CD4-positive, alpha-beta T cell treated with Interleukin-4 for 1 hour (primary cell): Measurements from ENCODE around the gene ADAMTS12.

Source experiments
- DNase-seq, 2 donors: peaks; one replicate each; pipeline ENCODE4 v3.0.0-alpha.2; 2020 to 2022

ADAMTS12 gene

DNA sequence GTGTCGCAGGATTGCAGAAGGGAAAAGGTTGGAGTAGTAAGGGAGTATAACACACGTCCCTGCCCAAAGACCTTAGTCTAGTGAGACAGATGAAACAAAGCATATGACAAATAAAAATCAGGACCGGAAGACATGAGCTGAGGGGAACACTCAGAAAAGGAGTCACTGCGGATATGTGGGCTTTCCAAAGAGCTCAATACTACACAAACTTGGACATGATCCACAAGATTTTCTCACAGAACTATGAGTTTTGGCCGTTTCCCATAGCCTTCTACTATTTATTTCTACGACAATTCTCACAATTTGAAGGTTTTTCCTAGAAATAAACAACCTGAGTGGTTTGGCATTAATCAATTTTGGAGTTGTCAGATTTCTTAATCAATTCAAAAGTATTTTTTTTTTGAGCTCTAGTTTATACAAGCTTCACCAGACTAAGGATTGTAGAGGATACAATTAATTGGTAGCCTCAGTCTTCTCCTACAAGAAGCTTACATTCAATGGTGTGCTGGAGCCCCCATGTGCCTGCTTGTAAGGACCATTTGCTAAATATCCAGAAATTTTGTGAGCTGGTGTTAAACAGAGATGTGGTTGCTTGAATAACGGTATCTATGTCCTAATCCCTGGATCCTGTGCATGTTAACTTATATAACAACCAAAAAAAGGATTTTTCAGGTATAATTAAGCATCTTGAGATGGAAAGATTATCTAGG lies 91.4 kb downstream of the ADAMTS12 start:
- no peak for DNase-seq

DNA sequence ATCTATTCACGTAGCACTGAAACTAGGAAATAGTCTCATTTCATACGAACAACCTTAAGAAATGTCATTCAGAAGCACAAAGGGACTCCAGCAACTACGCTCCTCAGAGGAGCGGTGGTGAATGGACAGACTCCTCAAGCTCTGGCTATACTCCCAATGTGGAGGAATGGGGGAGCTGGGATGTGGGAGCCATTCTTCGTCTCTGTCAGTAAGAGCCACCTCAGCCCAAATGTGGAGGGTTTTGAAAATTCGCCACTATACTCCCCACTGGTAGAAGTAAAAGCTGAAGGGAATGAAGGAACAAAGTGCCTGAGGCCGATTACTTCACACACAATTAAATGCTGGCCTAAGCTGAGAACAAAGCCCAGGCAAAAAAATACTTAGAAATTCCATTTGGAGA lies 96.3 kb downstream of the ADAMTS12 start:
- no peak for DNase-seq

DNA sequence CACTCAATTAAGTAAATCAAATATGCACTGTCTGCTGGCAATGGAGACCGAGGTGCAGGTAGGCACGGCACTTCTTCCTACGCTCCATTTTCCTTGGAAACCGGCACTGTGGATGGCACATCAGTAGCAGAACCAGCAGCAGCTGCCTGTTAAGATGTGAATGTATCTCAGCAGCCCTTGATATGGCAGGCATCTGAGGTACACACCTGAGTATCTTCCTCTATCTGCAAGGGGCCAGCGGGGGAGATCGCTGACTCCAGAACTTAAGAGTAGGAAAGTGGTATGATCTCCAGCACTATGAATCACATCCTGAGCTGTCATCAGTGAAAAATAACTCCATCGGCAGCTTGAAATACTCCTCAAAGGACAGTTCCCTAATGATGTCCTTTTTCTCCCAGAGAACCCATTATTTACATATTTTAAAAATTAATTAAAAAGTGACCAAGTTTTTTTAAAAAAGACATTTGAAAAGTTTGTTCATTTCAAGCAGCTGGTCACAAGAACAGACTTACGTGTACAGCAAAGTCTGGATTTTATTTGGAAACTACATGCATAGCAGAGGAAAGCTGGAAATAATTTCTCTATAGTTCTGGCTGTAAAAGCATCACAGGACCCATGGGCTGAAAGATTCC lies 97.1 kb downstream of the ADAMTS12 start:
- no peak for DNase-seq

DNA sequence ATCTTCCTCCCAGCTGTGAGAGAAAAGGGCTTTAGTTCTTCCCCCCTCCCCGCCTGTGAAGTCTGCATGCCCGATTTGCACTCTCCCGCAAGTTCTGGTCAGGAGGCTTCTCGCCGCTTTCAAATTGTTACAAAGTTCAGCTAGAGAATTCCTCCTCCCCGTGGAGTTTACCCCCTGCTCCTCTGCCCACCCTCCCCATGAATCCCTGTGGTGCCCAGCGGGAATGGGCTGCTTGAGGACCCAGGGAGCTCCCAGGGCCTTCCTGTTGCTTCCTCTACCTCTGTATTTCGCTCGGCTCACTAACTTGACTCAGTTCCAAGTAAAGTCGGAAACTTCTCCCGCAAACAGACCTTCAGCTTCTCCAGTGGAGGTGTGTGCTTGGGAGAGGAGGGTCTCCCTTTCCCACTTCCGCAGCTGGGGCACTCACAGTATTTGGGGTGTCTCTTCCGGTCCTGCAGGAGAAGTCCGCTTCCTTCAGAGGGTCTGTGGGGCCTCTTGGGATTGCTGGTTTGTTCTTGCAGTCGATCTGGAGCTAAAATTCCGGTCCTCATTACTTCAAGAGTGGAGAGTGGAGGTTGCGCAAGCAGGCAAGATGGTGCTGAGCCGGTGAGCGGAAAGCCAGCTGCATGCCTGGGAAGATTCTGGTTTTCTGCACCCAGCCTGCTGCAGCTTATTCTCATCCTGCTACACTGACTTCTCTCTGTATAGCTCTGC lies 97.8 kb downstream of the ADAMTS12 start:
- DNase-seq: no peak

DNA sequence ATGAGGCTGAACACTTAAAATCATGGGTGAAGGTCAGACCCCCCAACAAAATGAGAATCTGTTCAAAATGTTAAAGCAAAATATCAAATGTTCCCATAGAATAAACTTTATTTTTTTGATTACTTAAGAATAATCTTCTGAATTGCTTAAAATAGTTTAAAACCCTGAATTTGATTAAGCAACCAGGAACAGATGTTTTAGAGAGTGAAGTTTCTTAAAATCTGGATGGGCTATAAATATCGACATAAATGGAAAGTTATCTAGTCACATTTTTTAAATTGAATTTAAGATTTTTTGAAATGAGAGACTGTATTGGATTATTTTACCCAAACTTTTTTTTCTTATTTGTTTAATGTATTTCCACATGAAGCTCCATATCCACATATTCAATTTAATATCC lies 98.5 kb downstream of the ADAMTS12 start:
- no peak for DNase-seq

DNA sequence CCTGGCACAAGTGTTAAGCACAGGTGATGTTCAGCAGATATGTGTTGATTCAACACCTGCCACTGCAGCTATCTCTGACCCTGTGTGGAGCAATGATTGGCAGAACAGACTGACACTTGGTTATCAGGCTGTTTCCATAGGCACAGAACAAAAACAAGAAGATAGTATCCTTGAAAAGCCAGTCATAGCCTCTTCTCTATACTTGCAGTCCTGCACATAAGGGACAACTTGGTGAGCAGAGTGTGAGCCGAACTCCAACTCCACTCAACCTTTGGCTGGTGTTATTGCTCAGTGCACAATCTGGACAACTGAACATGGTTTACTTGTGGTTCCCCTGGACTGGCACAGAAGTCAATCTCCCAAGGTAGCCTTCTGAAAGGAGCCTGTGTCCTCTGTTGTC lies 99.2 kb downstream of the ADAMTS12 start:
- DNase-seq: no peak

DNA sequence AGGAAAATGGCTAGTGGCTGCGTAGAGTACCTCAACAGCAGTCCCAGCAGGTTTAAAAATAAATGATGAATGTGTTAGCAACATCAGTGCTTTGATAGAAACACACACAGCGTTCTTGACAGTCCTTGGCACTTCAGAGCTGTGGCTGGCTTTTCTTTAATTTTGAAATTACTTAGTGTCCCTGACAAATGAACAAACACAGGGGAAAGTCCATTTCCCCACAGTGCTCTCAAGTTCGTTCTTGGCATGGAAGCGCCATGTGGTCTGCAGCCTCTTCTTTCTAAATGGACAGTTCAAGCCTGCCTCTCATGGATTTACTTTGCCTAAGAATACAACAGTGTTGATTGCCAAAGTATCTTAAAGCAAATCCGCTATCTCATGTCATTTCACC lies 102.2 kb downstream of the ADAMTS12 start:
- no peak for DNase-seq

DNA sequence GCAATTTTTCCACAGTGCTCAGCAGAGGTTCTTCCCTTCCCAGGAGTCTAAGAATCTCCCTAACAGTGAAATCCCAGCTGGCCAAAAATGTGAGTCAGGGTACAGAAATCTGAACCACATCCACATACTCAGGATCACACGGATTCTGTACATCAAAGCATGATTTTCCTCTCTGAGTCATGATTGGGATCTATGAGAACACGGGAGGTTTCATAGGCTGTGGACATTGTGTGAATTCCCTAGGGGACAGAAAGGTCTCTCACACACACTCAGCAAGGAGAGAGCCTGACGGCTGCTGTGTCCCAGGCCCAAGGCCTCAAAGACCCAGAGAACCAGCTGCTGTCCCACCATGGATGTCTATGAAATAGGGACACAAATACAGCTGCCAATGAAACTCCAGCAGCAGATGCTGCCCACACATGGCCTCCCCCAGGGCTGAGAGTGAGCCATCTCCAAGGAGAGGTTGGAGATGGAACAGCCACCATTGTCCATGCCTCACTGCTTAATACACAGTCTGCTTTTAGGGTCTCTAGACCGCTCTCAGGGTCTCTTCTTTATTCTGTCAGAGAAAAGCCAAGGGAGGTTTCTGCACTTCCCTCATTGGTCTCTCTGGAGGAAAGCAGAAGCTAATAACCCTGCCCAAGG lies 102.7 kb downstream of the ADAMTS12 start:
- DNase-seq: no peak

DNA sequence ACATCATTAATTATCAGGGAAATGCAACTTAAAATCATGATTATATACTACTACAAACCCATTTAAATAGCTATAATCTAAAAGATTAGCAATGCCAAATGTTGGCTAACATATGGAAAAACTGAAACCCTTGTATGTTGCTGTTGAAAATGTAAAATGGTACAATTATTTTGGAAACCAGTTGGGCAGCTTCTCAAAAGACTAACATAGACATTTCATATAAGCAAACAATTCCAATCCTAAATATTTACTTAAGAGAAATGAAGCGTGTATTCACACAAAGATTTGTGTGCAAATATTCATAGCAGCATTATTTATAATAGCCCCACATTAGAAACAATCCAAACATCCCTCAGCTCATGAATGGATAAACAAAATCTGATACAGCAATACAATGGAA lies 106.2 kb downstream of the ADAMTS12 start:
- no peak for DNase-seq

DNA sequence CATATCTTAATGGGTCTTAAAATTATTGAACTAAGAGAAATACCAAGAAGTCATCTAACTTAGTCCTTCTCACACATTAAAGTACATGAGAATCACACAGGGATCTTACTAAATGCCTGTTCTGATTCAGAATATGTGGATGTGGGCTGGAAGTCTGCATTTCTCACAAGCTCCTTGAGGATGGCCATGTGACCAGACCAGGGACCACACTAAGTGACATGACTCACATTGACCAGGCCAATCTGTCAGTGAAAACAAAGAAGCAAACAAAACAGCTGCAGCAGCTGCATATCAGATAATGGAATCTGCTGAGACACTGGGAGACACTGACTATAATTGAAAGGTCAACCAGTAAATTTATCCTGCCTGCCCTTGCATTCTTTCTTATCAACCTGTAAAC lies 110.5 kb downstream of the ADAMTS12 start:
- DNase-seq: no peak

DNA sequence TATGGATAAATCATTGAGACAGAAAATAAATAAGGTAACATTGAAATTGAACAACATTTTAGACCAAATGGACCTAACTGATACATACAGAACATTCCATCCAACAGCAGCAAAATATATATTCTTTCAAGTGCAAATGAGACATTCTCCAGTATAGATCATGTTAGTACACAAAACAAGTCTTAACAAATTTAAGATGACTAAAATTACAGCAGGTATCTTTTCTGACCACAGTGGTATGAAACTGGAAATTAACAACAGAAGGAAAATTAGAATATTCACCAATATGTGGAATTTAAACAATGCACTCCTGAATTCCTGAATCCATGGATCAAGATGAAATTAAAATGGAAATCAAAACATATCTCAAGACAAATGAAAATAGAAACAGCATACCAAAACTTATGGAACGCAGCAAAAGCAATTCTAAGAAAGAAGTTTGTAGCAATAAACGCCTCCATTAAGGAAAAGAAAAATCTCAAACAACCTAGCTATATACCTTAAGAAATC lies 115.6 kb downstream of the ADAMTS12 start:
- no peak for DNase-seq

DNA sequence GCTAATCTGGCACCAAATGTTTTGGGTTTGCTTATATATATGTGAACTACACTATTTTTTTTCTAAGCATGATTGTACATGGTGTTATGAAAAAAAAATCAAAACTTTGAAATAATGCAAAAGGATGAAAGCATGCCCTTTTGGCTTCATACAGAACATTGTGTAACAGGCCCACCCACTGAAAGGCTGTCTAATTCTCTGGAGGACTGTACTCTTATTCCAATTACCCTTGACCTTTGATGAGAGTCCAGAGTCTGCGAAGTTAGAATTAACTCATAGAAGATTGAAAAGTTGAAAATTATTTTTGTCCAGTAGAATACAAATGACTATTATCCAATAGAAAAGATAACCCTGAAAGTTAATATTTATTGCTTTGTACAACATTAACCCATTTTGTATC lies 117.4 kb downstream of the ADAMTS12 start:
- no peak for DNase-seq

DNA sequence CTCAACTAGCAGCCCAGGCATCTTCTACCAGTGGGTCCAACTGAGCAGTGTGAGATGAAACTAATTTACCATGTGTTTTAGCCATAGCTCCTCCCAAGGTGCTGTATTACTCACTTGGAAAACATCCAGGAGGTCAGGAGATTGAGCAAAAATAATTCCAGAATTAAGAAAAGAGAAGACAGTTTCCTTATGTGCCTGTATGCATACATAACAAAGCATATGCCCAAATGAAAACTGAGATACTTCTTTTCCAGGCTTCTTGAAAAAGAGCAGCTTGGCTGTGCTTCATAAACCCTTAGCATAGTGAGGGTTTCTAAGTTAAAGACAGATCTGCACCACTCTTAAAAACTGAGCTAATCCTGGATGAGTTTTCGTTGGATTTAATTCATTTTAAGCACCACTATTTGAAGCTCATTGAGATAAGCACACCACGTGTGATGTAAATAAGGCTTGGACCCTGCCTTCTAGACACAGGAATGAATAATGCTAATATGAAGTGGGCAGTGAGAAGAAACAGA lies 119.4 kb downstream of the ADAMTS12 start:
- no peak for DNase-seq

DNA sequence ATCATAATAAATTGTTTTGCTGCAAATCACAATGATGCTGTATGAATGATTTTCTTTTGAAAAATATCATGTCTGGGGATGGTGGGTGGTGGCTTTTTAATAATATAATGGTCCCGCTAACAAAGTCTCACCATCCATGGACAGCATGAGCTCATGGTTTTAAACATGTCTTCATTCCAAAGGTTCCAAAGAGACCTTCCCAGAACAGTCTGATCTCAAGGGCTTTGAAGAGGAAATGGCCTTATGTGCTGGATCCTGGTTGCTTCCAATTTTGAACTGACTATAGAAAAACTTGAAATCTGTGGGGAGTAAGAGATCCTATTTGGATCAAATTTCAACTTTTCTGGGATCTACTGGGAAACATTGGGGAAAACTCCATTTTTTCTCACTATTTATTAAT lies 121.8 kb downstream of the ADAMTS12 start:
- DNase-seq: no peak

DNA sequence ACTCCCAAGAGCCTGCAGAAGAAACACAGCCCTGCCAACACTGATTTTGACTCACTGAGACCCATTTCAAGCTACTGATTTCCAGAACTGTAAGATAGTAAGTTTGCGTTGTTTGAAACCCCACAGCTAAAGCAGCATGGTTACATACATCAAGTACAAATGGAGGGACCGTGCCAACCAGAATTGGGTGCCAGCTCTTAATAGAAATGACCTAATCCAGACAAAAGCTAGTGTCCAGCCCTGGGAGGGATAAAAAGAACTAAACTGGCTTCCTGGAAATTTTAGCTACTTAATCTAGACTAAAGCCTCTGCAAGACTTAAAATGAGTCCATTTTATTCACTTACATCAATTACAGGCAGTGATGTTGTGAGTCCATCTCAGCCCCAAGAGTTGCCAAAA lies 122.6 kb downstream of the ADAMTS12 start:
- DNase-seq: no peak

DNA sequence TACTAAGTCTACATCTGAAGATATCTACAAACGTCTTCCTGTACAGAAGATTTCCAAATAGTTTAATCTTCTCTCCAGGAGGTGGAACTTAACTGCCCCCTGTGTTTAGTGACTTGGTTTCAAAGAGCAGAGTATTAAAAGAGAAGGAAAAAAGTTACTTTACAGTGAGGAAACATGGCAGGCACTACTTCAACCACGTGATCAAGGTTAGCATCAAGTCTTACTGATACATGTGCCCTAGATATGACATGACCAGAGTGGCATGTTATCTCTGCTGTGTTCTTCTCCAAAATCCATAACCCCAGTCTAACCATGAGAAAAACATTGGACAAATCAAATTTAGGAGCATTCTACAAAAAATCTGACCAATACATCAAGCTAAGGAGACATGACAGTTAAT lies 125.8 kb downstream of the ADAMTS12 start:
- DNase-seq: no peak

DNA sequence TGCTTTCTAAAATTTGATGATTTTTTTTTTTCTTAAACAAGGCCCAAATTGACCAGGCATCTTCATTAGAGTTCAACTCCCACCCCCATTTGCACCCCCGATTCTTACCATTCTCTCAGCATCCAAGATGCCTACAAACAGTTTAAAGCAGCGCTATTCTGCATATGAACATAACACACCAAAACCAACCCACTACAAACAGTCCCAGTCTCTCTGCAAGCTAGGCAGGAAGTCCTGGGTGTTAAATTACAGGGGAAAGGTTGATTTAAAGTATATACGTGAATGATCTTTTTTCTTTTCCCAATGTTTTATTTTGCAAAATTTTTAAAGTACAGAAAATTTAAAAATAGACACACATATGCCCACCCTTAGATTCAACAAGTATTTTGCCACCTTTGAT lies 127.0 kb downstream of the ADAMTS12 start:
- DNase-seq: no peak

DNA sequence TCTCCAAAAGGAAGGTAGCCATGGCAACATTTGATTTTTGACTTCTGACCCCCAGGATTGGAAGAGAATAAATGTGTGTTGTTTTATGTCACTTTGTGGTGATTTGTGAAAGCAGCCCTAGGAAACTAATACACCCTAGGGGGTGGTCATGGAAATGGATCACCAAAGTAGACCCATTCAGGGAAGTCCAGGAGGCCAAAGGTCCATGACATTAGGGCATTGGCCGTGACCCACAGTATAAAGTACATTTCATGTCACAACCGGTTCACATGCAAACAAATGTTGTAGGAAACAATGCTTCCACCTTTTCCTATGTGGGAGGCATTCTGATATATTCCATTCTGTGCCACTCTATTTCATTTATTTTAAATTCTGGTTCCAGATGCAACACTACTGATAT lies 128.4 kb downstream of the ADAMTS12 start:
- DNase-seq: no peak

DNA sequence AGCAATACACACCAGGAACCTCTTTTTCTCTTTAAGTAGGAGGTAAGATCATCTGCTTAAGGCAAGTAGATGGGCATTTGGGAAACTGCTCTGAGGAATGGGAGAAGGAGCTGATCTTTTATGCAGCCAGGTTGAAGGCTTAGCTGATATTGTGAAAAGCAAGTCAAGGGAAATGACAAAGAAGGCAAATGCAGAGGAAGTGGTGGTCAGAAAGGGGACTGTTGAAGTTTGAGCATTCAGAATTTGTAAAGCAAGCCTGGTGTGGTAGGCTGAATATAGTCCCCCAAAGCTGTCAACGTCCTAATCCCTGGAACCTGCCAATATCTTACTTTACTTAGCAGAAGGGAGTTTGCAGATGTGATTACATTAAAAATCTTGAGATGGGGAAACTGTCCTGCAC lies 128.9 kb downstream of the ADAMTS12 start:
- DNase-seq: no peak

DNA sequence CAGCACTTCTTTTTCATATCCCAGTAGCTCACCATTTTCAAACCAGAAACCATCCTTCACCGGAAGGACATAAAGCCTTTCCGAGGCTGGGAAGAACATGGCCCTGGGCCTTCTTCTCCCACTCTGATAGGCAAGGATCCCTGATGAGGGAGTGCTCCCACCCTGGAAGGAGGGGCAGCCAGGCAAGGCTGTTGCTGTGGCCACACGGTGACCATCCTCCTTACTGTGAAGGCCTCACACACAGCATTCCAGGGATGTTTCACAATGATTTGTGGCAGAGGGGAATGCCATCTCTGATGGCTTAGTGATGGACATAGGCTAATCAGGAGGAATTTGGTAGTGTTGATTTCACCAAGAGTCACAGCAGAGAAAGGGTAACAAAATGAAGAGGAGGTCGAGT lies 130.7 kb downstream of the ADAMTS12 start:
- no peak for DNase-seq

DNA sequence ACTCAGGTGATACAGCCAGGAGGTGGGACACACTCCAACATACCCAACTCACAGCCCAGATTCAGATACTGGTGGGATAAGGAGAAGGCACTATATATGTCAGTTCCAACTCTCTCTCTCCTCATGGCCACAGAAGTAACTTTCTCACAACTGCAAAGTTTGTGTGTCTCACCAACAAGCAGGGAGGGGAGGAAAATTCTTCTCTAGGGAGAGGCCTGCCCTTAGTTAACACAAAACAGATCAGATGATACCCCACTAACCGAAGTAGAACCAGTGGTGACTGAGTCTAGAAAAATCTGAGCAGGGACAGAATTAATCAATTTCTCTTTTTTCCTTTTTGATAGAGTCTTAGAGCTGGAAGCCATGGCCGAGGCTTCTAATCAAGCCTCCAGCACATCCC lies 133.1 kb downstream of the ADAMTS12 start:
- DNase-seq: no peak

DNA sequence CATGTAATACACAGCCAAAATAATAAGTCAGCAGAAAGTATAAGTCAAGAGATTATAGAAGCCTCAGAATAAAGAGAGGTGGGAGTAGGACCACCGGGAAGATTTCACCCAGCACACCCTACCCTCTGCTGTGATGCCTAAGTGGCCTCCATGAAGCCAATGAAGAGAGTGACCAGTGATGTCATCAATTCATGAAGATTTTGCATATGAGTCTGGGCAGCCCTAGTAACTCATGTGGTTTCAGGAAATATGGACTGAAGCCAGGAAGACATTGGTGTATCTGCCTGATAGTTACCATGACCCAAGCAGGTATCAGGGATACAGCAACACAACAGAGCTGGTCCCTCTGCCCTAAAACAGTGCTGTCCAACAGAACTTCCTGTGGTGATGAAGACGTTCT lies 135.3 kb downstream of the ADAMTS12 start:
- DNase-seq: no peak

DNA sequence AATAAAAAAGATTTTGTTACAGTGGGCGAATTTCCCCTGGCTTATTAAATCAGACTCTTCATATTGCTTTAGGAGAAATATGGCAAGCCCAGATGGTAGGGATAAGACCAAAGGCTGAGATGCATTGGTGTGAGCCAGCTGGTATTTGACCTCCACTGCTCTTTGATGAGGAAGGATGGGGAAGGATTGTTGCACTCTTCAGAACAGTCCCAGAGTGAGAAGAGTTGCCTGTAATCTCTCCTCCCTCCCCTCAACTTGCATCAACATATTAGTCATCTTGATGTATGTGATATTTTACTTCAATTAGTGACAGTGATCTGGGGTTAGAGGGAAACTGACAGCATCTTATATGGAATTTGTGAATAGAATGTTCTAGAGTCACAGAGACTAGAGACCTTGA lies 136.6 kb downstream of the ADAMTS12 start:
- no peak for DNase-seq
